Neural cell (in vitro differentiated cells): ENCODE results near the gene DISP2. TPM values are rescaled to one million over a fixed set of nuclear protein-coding genes. Genes with fewer than 3 reads are reported as not detected.

ENCODE experiments used
- H2AFZ ChIP-seq: fragments of 200-600, 300-800 bp; sonication (generic), shearing (Covaris generic); 2 replicates; pipeline ENCODE4 v1.6.0; 2014; ENCODE audit warnings: low read depth, mild to moderate bottlenecking, antibody characterized with exemption, low read length, moderate library complexity
- H3F3A ChIP-seq: fragments of 200-600 bp; shearing (Covaris generic); 2 replicates; pipeline ENCODE4 v1.6.1; 2016; ENCODE audit warnings: mild to moderate bottlenecking, moderate library complexity, mixed read lengths, antibody characterized with exemption, low read length; ENCODE audit not compliant: insufficient read depth, poor library complexity, severe bottlenecking
- H3K27ac ChIP-seq: fragments of 200-600, 300-800 bp; sonication (generic), shearing (Covaris generic); 2 replicates; pipeline ENCODE4 v1.5.1; 2014; ENCODE audit warnings: mild to moderate bottlenecking, low read length, moderate library complexity
- H3K27me3 ChIP-seq: fragments of 300-800, 200-600 bp; sonication (generic), shearing (Covaris generic); 2 replicates; pipeline ENCODE4 v1.6.0; 2014; ENCODE audit warnings: mild to moderate bottlenecking, low read depth, low read length, moderate library complexity; ENCODE audit not compliant: insufficient read depth
- H3K36me3 ChIP-seq: fragments of 300-800, 200-600 bp; sonication (generic), shearing (Covaris generic); 2 replicates; pipeline ENCODE4 v1.5.1; 2014; ENCODE audit warnings: mild to moderate bottlenecking, antibody characterized with exemption, low read length, moderate library complexity; ENCODE audit not compliant: insufficient read depth
- H3K4me2 ChIP-seq: fragments of 300-800, 200-600 bp; sonication (generic), shearing (Covaris generic); 2 replicates; pipeline ENCODE4 v1.6.0; 2014; ENCODE audit warnings: mild to moderate bottlenecking, low read length
- H3K4me3 ChIP-seq: fragments of 300-800, 200-600 bp; sonication (generic), shearing (Covaris generic); 2 replicates; pipeline ENCODE4 v1.5.1; 2014; ENCODE audit warnings: mild to moderate bottlenecking, low read length, moderate library complexity
- H3K79me2 ChIP-seq: fragments of 200-600 bp; shearing (Covaris generic); replicated peaks from 2 replicates; pipeline ENCODE4 v1.6.0; 2014; ENCODE audit warnings: mild to moderate bottlenecking, low read length, moderate library complexity; ENCODE audit not compliant: insufficient read depth
- H3K9ac ChIP-seq: fragments of 300-800, 200-600 bp; sonication (generic), shearing (Covaris generic); 2 replicates; pipeline ENCODE4 v1.6.1; 2016; ENCODE audit warnings: mild to moderate bottlenecking, low read length, mixed read lengths
- H3K9me2 ChIP-seq: fragments of 200-600 bp; shearing (Covaris generic); 2 replicates; pipeline ENCODE4 v1.6.1; 2016; ENCODE audit warnings: mild to moderate bottlenecking, low read length, mixed read lengths; ENCODE audit not compliant: insufficient read depth
- H3K9me3 ChIP-seq: fragments of 200-600, 300-800 bp; sonication (generic), shearing (Covaris generic); 2 replicates; pipeline ENCODE4 v1.6.1; 2016; ENCODE audit warnings: mild to moderate bottlenecking, mixed run types, low read length, moderate library complexity, mixed read lengths
- H4K20me1 ChIP-seq: fragments of 200-600 bp; shearing (Covaris generic); 2 replicates; pipeline ENCODE4 v1.6.1; 2016; ENCODE audit warnings: mild to moderate bottlenecking, mixed run types; ENCODE audit not compliant: insufficient read depth
- EP300 ChIP-seq: fragments of 450-650 bp; conservative IDR thresholded peaks from 2 replicates; pipeline ENCODE4 v1.6.1; 2014; ENCODE audit warnings: antibody characterized with exemption, mild to moderate bottlenecking, moderate library complexity; ENCODE audit not compliant: poor library complexity, severe bottlenecking
- EZH2 ChIP-seq: fragments of 200-600, 300-800 bp; shearing (Covaris generic), sonication (generic); IDR thresholded peaks from 2 replicates; pipeline ENCODE4 v1.6.1; 2014; ENCODE audit warnings: antibody characterized with exemption, low read length, borderline replicate concordance, mild to moderate bottlenecking; ENCODE audit not compliant: insufficient read depth, poor library complexity, severe bottlenecking
- MXI1 ChIP-seq: fragments of 450-650 bp; conservative IDR thresholded peaks from 2 replicates; pipeline ENCODE4 v1.6.1; 2014; ENCODE audit warnings: antibody characterized with exemption, mild to moderate bottlenecking; ENCODE audit not compliant: poor library complexity, severe bottlenecking
- POLR2AphosphoS5 ChIP-seq: IDR thresholded peaks from 2 replicates; pipeline ENCODE4 v1.6.1; 2012
- RAD21 ChIP-seq: fragments of 450-650 bp; conservative IDR thresholded peaks from 2 replicates; pipeline ENCODE4 v1.6.1; 2014; ENCODE audit warnings: antibody characterized with exemption, mild to moderate bottlenecking, moderate library complexity
- SMC3 ChIP-seq: fragments of 450-650 bp; conservative IDR thresholded peaks from 2 replicates; pipeline ENCODE4 v1.6.1; 2014; ENCODE audit warnings: antibody characterized with exemption, mild to moderate bottlenecking, moderate library complexity; ENCODE audit not compliant: poor library complexity
- TAF1 ChIP-seq: IDR thresholded peaks from 2 replicates; pipeline ENCODE4 v1.6.1; 2012; ENCODE audit warnings: low read depth
- polyA plus RNA-seq: library from polyadenylated mRNA; depleted of rRNA; stranded (reverse); fragments of >200 nt; gene quantifications from 2 replicates; pipeline ENCODE4 v1.2.3, GENCODE V29; 2014
- TF ChIP-seq, protein P1 (sequence below): fragments of 450-650 bp; IDR thresholded peaks from 2 replicates; pipeline ENCODE4 v1.5.1; 2014; ENCODE audit warnings: antibody characterized with exemption, mild to moderate bottlenecking, moderate library complexity; ENCODE audit not compliant: poor library complexity, severe bottlenecking
- TF ChIP-seq, protein P2 (sequence below): IDR thresholded peaks from 2 replicates; pipeline ENCODE4 v1.6.1; 2012; ENCODE audit warnings: borderline replicate concordance

DISP2 gene
- polyA plus RNA-seq, 1 donor from 2014 or later: 26.0 TPM

GRCh38 chr15:40317580-40317979 is 40.4 kb upstream of the DISP2 start:
- Histone ChIP-seq H3K36me3 (no peaks in the 10 kb centered on the region), H3K27ac (no peak overlapping the region), H4K20me1 (no peaks in the 10 kb centered on the region), H2AFZ (no peak overlapping the region), H3K9me3 (no peaks in the 10 kb centered on the region), H3K79me2 (no peaks in the 10 kb centered on the region), H3F3A (no peaks in the 10 kb centered on the region), H3K27me3 (no peaks in the 10 kb centered on the region), H3K9me2 (no peaks in the 10 kb centered on the region), H3K9ac (no peak overlapping the region), H3K4me2 (no peak overlapping the region), H3K4me3 (no peak overlapping the region)
- TF ChIP-seq EZH2 (no peak), POLR2AphosphoS5 (no peak)
- TF ChIP-seq, protein P1, sequence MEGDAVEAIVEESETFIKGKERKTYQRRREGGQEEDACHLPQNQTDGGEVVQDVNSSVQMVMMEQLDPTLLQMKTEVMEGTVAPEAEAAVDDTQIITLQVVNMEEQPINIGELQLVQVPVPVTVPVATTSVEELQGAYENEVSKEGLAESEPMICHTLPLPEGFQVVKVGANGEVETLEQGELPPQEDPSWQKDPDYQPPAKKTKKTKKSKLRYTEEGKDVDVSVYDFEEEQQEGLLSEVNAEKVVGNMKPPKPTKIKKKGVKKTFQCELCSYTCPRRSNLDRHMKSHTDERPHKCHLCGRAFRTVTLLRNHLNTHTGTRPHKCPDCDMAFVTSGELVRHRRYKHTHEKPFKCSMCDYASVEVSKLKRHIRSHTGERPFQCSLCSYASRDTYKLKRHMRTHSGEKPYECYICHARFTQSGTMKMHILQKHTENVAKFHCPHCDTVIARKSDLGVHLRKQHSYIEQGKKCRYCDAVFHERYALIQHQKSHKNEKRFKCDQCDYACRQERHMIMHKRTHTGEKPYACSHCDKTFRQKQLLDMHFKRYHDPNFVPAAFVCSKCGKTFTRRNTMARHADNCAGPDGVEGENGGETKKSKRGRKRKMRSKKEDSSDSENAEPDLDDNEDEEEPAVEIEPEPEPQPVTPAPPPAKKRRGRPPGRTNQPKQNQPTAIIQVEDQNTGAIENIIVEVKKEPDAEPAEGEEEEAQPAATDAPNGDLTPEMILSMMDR: no peak
- TF ChIP-seq, protein P2, sequence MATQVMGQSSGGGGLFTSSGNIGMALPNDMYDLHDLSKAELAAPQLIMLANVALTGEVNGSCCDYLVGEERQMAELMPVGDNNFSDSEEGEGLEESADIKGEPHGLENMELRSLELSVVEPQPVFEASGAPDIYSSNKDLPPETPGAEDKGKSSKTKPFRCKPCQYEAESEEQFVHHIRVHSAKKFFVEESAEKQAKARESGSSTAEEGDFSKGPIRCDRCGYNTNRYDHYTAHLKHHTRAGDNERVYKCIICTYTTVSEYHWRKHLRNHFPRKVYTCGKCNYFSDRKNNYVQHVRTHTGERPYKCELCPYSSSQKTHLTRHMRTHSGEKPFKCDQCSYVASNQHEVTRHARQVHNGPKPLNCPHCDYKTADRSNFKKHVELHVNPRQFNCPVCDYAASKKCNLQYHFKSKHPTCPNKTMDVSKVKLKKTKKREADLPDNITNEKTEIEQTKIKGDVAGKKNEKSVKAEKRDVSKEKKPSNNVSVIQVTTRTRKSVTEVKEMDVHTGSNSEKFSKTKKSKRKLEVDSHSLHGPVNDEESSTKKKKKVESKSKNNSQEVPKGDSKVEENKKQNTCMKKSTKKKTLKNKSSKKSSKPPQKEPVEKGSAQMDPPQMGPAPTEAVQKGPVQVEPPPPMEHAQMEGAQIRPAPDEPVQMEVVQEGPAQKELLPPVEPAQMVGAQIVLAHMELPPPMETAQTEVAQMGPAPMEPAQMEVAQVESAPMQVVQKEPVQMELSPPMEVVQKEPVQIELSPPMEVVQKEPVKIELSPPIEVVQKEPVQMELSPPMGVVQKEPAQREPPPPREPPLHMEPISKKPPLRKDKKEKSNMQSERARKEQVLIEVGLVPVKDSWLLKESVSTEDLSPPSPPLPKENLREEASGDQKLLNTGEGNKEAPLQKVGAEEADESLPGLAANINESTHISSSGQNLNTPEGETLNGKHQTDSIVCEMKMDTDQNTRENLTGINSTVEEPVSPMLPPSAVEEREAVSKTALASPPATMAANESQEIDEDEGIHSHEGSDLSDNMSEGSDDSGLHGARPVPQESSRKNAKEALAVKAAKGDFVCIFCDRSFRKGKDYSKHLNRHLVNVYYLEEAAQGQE: no peak

DNA sequence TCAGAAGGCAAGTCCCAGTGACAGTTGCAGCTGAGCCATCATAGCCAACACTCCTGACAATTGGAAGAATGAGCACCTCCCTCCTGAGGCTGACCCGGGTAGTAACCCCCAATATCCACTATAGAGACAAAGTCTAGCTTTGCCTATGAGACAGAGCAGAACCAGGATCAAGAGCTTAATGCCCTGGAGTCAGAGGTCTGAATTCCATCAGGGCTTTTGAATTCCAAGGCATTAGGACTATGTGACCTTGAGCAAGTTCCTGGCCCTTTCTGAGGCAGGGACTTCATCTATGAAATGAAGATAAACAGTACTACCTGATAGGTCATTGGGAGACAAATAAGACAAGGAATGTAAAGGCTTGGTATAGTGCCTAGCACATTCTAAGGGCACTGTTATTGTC is 37.6 kb upstream of the DISP2 start:
- H3K9me2 ChIP-seq: no peaks in the 10 kb centered on the region
- no peaks in the 10 kb centered on the region for H3F3A ChIP-seq
- no peak overlapping the region for H3K4me3 ChIP-seq
- H3K9ac ChIP-seq: no peak overlapping the region
- H3K79me2 ChIP-seq: peaks cover 6% of the 10 kb centered on the region
- no peaks in the 10 kb centered on the region for H3K27me3 ChIP-seq
- no peaks in the 10 kb centered on the region for H3K36me3 ChIP-seq
- H3K9me3 ChIP-seq: no peaks in the 10 kb centered on the region
- no peaks in the 10 kb centered on the region for H4K20me1 ChIP-seq
- TF ChIP-seq TAF1: no peak
- TF ChIP-seq, protein P2: no peak
- no peak for TF ChIP-seq EP300
- no peak for TF ChIP-seq POLR2AphosphoS5
- TF ChIP-seq EZH2: no peak
- TF ChIP-seq MXI1: no peak
- no peak for TF ChIP-seq SMC3
- TF ChIP-seq RAD21: no peak
- TF ChIP-seq, protein P1: no peak
- peak overlapping the region; percentile 21 for H3K27ac ChIP-seq
- no peak overlapping the region for H3K4me2 ChIP-seq
- H2AFZ ChIP-seq: no peak overlapping the region
